ENCODE results near the gene CYP27B1.

- no peak for TF ChIP-seq CTCF (conservative IDR thresholded peaks at IDR 0.05; ENCODE audit: low read depth, low read length)
- TF ChIP-seq EZH2 (IDR thresholded peaks at IDR 0.05; ENCODE audit: borderline replicate concordance, low read depth, low read length, poor library complexity, severe bottlenecking) = no peak
These were observed 41.7 kb downstream of the CYP27B1 start for GRCh38 chr12:57724936-57725740.
